ENCODE data around the gene BEST3. TPM values are rescaled to one million over a fixed set of nuclear protein-coding genes. Genes with fewer than 3 reads are reported as not detected.

Gene BEST3
- polyA plus RNA-seq, 1 donor from 2014 or later: 0.88 TPM

DNA sequence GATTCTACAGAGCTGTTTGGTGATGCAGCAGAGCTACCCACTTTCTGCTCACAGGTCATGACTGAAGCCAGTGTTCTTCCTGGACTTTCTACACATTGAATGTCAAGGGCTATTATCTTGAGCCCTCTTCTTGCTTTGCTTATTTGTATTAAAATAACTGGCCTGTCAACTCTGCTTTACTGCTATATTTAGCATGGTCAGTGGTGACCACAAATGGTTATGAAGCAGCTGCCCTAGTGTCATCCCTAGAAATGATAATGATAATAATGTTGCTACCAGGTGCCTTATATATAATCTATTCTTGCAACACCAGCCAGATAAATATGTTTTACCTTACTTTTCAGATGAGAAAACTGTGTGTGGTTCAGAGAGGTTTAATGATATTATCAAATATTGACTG is 85.8 kb downstream of the BEST3 start:
- Histone ChIP-seq H3K27me3 (ENCODE audit: insufficient read depth, low read depth, low read length) (no peaks in the 10 kb centered on the region), H2AFZ (ENCODE audit: low read depth, low read length) (no peak overlapping the region), H3K4me3 (ENCODE audit: low read length) (no peak overlapping the region), H3K36me3 (ENCODE audit: insufficient read depth, low read length) (no peaks in the 10 kb centered on the region), H3K4me2 (ENCODE audit: low read length) (no peak overlapping the region), H3K27ac (ENCODE audit: low read length) (no peak overlapping the region), H3K9me3 (ENCODE audit: low read length) (no peaks in the 10 kb centered on the region), H4K20me1 (ENCODE audit: insufficient read depth) (no peaks in the 10 kb centered on the region), H3K9me2 (ENCODE audit: insufficient read depth, low read length) (no peaks in the 10 kb centered on the region), H3K9ac (ENCODE audit: low read length) (no peak overlapping the region), H3K79me2 (replicated peaks; ENCODE audit: insufficient read depth, low read length) (no peaks in the 10 kb centered on the region), H3F3A (ENCODE audit: insufficient read depth, low read length, poor library complexity, severe bottlenecking) (no peaks in the 10 kb centered on the region)
- no peak for TF ChIP-seq RAD21 (conservative IDR thresholded peaks at IDR 0.05)
- TF ChIP-seq MXI1 (conservative IDR thresholded peaks at IDR 0.05; ENCODE audit: poor library complexity, severe bottlenecking): no peak
- no peak for TF ChIP-seq TAF1 (IDR thresholded peaks at IDR 0.05; ENCODE audit: low read depth)
- TF ChIP-seq EZH2 (IDR thresholded peaks at IDR 0.05; ENCODE audit: borderline replicate concordance, insufficient read depth, low read length, poor library complexity, severe bottlenecking): no peak
- no peak for TF ChIP-seq CTCF (IDR thresholded peaks at IDR 0.05; ENCODE audit: poor library complexity, severe bottlenecking)
- TF ChIP-seq SMC3 (conservative IDR thresholded peaks at IDR 0.05; ENCODE audit: poor library complexity): no peak
- no peak for TF ChIP-seq POLR2AphosphoS5 (IDR thresholded peaks at IDR 0.05)
- TF ChIP-seq EP300 (conservative IDR thresholded peaks at IDR 0.05; ENCODE audit: poor library complexity, severe bottlenecking): no peak
- TF ChIP-seq, protein P1, sequence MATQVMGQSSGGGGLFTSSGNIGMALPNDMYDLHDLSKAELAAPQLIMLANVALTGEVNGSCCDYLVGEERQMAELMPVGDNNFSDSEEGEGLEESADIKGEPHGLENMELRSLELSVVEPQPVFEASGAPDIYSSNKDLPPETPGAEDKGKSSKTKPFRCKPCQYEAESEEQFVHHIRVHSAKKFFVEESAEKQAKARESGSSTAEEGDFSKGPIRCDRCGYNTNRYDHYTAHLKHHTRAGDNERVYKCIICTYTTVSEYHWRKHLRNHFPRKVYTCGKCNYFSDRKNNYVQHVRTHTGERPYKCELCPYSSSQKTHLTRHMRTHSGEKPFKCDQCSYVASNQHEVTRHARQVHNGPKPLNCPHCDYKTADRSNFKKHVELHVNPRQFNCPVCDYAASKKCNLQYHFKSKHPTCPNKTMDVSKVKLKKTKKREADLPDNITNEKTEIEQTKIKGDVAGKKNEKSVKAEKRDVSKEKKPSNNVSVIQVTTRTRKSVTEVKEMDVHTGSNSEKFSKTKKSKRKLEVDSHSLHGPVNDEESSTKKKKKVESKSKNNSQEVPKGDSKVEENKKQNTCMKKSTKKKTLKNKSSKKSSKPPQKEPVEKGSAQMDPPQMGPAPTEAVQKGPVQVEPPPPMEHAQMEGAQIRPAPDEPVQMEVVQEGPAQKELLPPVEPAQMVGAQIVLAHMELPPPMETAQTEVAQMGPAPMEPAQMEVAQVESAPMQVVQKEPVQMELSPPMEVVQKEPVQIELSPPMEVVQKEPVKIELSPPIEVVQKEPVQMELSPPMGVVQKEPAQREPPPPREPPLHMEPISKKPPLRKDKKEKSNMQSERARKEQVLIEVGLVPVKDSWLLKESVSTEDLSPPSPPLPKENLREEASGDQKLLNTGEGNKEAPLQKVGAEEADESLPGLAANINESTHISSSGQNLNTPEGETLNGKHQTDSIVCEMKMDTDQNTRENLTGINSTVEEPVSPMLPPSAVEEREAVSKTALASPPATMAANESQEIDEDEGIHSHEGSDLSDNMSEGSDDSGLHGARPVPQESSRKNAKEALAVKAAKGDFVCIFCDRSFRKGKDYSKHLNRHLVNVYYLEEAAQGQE (IDR thresholded peaks at IDR 0.05; ENCODE audit: borderline replicate concordance): no peak

GRCh38 chr12:69610729-69611128 is 88.4 kb downstream of the BEST3 start, which contains the start of gene LRRC10:
TSS of gene LRRC10 (minus strand) at chr12:69610907. CDS start at chr12:69610838, 69 bp downstream.
- Histone ChIP-seq H3K4me3 (ENCODE audit: low read length) (no peak within 1 kb of the TSS), H3K79me2 (replicated peaks; ENCODE audit: insufficient read depth, low read length) (no peaks in the 10 kb centered on the region), H3K4me2 (ENCODE audit: low read length) (no peak within 1 kb of the TSS), H3K9ac (ENCODE audit: low read length) (no peak within 1 kb of the TSS), H3F3A (ENCODE audit: insufficient read depth, low read length, poor library complexity, severe bottlenecking) (no peaks in the 10 kb centered on the region), H3K27me3 (ENCODE audit: insufficient read depth, low read depth, low read length) (no peaks in the 10 kb centered on the region), H3K9me3 (ENCODE audit: low read length) (no peaks in the 10 kb centered on the region), H2AFZ (ENCODE audit: low read depth, low read length) (no peak within 1 kb of the TSS), H3K27ac (ENCODE audit: low read length) (no peak within 1 kb of the TSS), H4K20me1 (ENCODE audit: insufficient read depth) (no peaks in the 10 kb centered on the region), H3K36me3 (ENCODE audit: insufficient read depth, low read length) (no peaks in the 10 kb centered on the region), H3K9me2 (ENCODE audit: insufficient read depth, low read length) (no peaks in the 10 kb centered on the region)
- TF ChIP-seq EZH2 (IDR thresholded peaks at IDR 0.05; ENCODE audit: borderline replicate concordance, insufficient read depth, low read length, poor library complexity, severe bottlenecking) (no peak), EP300 (conservative IDR thresholded peaks at IDR 0.05; ENCODE audit: poor library complexity, severe bottlenecking) (no peak), TAF1 (IDR thresholded peaks at IDR 0.05; ENCODE audit: low read depth) (no peak), CTCF (IDR thresholded peaks at IDR 0.05; ENCODE audit: poor library complexity, severe bottlenecking) (no peak), SMC3 (conservative IDR thresholded peaks at IDR 0.05; ENCODE audit: poor library complexity) (no peak), POLR2AphosphoS5 (IDR thresholded peaks at IDR 0.05) (no peak), RAD21 (conservative IDR thresholded peaks at IDR 0.05) (no peak), MXI1 (conservative IDR thresholded peaks at IDR 0.05; ENCODE audit: poor library complexity, severe bottlenecking) (no peak)
- TF ChIP-seq, protein P1 (IDR thresholded peaks at IDR 0.05; ENCODE audit: borderline replicate concordance): no peak

All from neural cell (in vitro differentiated cells).